GM23338 (cell line): ENCODE data around the gene FAM168A. TPM values are rescaled to one million over a fixed set of nuclear protein-coding genes. Genes with fewer than 3 reads are reported as not detected.

Source experiments
- ATAC-seq: fragments of 200-7000 bp; cut with Tn5 transposase; 3 replicates; pipeline ENCODE4 v1.9.1; 2020
- DNase-seq: peaks from one replicate; pipeline ENCODE4 v3.0.0-alpha.2; 2015; ENCODE audit warnings: low spot score
- H2AFZ ChIP-seq: fragments of 200-600 bp; sonication (generic); 2 replicates; pipeline ENCODE4 v1.8.0; 2016; ENCODE audit warnings: antibody characterized with exemption, mild to moderate bottlenecking, moderate library complexity
- H3F3A ChIP-seq: fragments of 200-600 bp; sonication (generic); replicated peaks from 2 replicates; pipeline ENCODE4 v1.8.0; 2017; ENCODE audit warnings: antibody characterized with exemption, mixed run types, low read depth
- H3K27ac ChIP-seq: fragments of 200-600 bp; sonication (generic); 2 replicates; pipeline ENCODE4 v1.6.1; 2016; ENCODE audit warnings: low read depth
- H3K27me3 ChIP-seq: fragments of 200-600 bp; sonication (generic); 2 replicates; pipeline ENCODE4 v1.8.0; 2016; ENCODE audit warnings: mild to moderate bottlenecking, mixed run types, moderate library complexity; ENCODE audit not compliant: insufficient read depth
- H3K36me3 ChIP-seq: fragments of 200-600 bp; sonication (generic); 2 replicates; pipeline ENCODE4 v1.8.0; 2016; ENCODE audit warnings: mild to moderate bottlenecking; ENCODE audit not compliant: insufficient read depth
- H3K4me1 ChIP-seq: fragments of 200-600 bp; sonication (generic); 2 replicates; pipeline ENCODE4 v1.8.0; 2016; ENCODE audit warnings: mild to moderate bottlenecking, moderate library complexity; ENCODE audit not compliant: insufficient read depth
- H3K4me2 ChIP-seq: fragments of 200-600 bp; sonication (generic); 2 replicates; pipeline ENCODE4 v1.7.1; 2017; ENCODE audit warnings: mixed run types
- H3K4me3 ChIP-seq: fragments of 200-600 bp; sonication (generic); 2 replicates; pipeline ENCODE4 v1.6.1; 2016; ENCODE audit warnings: mixed run types
- H3K79me2 ChIP-seq: fragments of 200-600 bp; sonication (generic); replicated peaks from 2 replicates; pipeline ENCODE4 v1.8.0; 2017; ENCODE audit warnings: mild to moderate bottlenecking; ENCODE audit not compliant: insufficient read depth
- H3K9me2 ChIP-seq: fragments of 200-600 bp; sonication (generic); 2 replicates; pipeline ENCODE4 v1.8.0; 2017; ENCODE audit not compliant: insufficient read depth
- H4K20me1 ChIP-seq: fragments of 200-600 bp; sonication (generic); replicated peaks from 2 replicates; pipeline ENCODE4 v1.8.0; 2017; ENCODE audit warnings: mild to moderate bottlenecking; ENCODE audit not compliant: insufficient read depth
- H3K27ac Mint-ChIP-seq: 2 replicates; pipeline ENCODE4 v1.8.0; 2020; ENCODE audit warnings: inconsistent platforms, mild to moderate bottlenecking, moderate library complexity, mixed read lengths
- H3K27me3 Mint-ChIP-seq: 3 replicates; pipeline ENCODE4 v1.8.0; 2022; ENCODE audit warnings: low read depth, mild to moderate bottlenecking, moderate library complexity, mixed read lengths, inconsistent platforms; ENCODE audit not compliant: insufficient read depth, poor library complexity
- H3K36me3 Mint-ChIP-seq: 3 replicates; pipeline ENCODE4 v1.8.0; 2021; ENCODE audit warnings: low read depth, mild to moderate bottlenecking, inconsistent platforms, moderate library complexity, mixed read lengths
- H3K4me1 Mint-ChIP-seq: 3 replicates; pipeline ENCODE4 v1.8.0; 2020; ENCODE audit warnings: mild to moderate bottlenecking, inconsistent platforms, mixed read lengths
- H3K4me3 Mint-ChIP-seq: 3 replicates; pipeline ENCODE4 v1.8.0; 2021; ENCODE audit warnings: moderate library complexity, mild to moderate bottlenecking, inconsistent platforms, mixed read lengths
- H3K9me3 Mint-ChIP-seq: 3 replicates; pipeline ENCODE4 v1.8.0; 2020; ENCODE audit warnings: moderate library complexity, mild to moderate bottlenecking, inconsistent platforms, mixed read lengths
- CREB1 ChIP-seq: fragments of 250-450 bp; sonication (Bioruptor Pico); IDR thresholded peaks from 2 replicates; pipeline ENCODE4 v1.5.0; 2020; ENCODE audit warnings: low read depth, mild to moderate bottlenecking, moderate library complexity
- CTCF ChIP-seq, 2 experiments: fragments of 200-600 bp in 1 of 2; sonication (generic) in 1 of 2; conservative IDR thresholded peaks; 2 replicates each; pipeline versions ENCODE4 v1.5.1 to v1.6.1; 2016 to 2017; ENCODE audit warnings: antibody characterized with exemption in 2 of 2, low read depth in 2 of 2, mild to moderate bottlenecking in 2 of 2, moderate library complexity in 1 of 2
- ETS1 ChIP-seq: IDR thresholded peaks from 2 replicates; pipeline ENCODE4 v1.6.1; 2016; ENCODE audit warnings: antibody characterized with exemption
- EZH2phosphoT487 ChIP-seq: fragments of 200-600 bp; sonication (generic); IDR thresholded peaks from one replicate; pipeline ENCODE4 v1.8.1; 2018; ENCODE audit warnings: antibody characterized with exemption; ENCODE audit not compliant: unreplicated experiment
- JUNB ChIP-seq: IDR thresholded peaks from one replicate; pipeline ENCODE4 v1.6.1; 2016; ENCODE audit warnings: antibody characterized with exemption; ENCODE audit not compliant: unreplicated experiment
- NANOG ChIP-seq: IDR thresholded peaks from 2 replicates; pipeline ENCODE4 v1.6.1; 2016; ENCODE audit warnings: antibody characterized with exemption, borderline replicate concordance
- STAT1 ChIP-seq: IDR thresholded peaks from one replicate; pipeline ENCODE4 v1.6.1; 2016; ENCODE audit warnings: antibody characterized with exemption; ENCODE audit not compliant: unreplicated experiment
- ZNF114 ChIP-seq: fragments of 250-450 bp; sonication (Bioruptor Pico); IDR thresholded peaks from 2 replicates; pipeline ENCODE4 v1.5.0; 2020; ENCODE audit warnings: mild to moderate bottlenecking, moderate library complexity
- ZNF331 ChIP-seq: fragments of 250-450 bp; sonication (Bioruptor Pico); IDR thresholded peaks from 2 replicates; pipeline ENCODE4 v1.5.0; 2020; ENCODE audit warnings: low read depth, mild to moderate bottlenecking, moderate library complexity
- polyA plus RNA-seq: library from polyadenylated mRNA; unstranded; fragments of >200 nt; fragmentation: Nextera tagmentation; extraction: Ambion mirVana; gene quantifications from 2 replicates; pipeline ENCODE4 v1.2.1, GENCODE V29; 2016
- total RNA-seq: library from RNA; depleted of rRNA; stranded (reverse); fragments of >200 nt; shearing (Covaris generic); gene quantifications from 2 replicates; pipeline ENCODE4 v1.2.3, GENCODE V29; 2014
- TF ChIP-seq, protein P1 (sequence below): fragments of 250-450 bp; sonication (Bioruptor Pico); IDR thresholded peaks from 2 replicates; pipeline ENCODE4 v1.5.0; 2020; ENCODE audit warnings: mild to moderate bottlenecking, moderate library complexity

Gene FAM168A
- total and polyA plus RNA-seq, 2 experiments from 2014 or later = 8.0 to 20.3 TPM

DNA sequence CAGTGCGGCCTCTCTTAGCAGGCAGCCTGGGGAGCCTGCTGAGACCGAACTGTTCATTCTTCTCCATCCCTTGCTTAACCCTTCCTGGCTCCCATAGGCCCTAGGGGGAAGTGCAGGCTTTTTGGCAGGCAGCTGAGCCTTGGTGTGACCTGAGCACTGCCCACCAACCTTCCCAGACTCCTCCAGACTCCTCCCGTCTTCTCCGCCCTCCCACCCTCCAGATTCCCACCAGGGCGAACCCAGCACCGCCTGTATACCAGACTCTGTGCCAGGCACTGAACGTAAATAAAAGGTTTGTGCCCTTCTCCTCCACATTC is 213.8 kb downstream of the FAM168A start:
- Histone ChIP-seq H3K4me2 (no peak overlapping the region), H3K9me2 (no peaks in the 10 kb centered on the region), H2AFZ (no peak overlapping the region), H3K4me3 (no peak overlapping the region), H3K27ac (no peak overlapping the region), H3K79me2 (peaks cover 5% of the 10 kb centered on the region), H3F3A (no peaks in the 10 kb centered on the region), H3K27me3 (no peaks in the 10 kb centered on the region), H3K4me1 (no peaks in the 10 kb centered on the region), H4K20me1 (no peaks in the 10 kb centered on the region; the same call in none of the 2 replicates), H3K36me3 (no peaks in the 10 kb centered on the region)
- Mint-ChIP-seq H3K9me3 (no peaks in the 10 kb centered on the region), H3K4me3 (no peak overlapping the region), H3K36me3 (no peaks in the 10 kb centered on the region; the same call in 2 of the 3 replicates), H3K27ac (no peak overlapping the region), H3K27me3 (peaks cover 5% of the 10 kb centered on the region), H3K4me1 (peaks cover 23% of the 10 kb centered on the region)
- DNase-seq = no peak
- TF ChIP-seq ZNF331 (no peak), EZH2phosphoT487 (no peak), JUNB (no peak)
- no peak for ATAC-seq

DNA sequence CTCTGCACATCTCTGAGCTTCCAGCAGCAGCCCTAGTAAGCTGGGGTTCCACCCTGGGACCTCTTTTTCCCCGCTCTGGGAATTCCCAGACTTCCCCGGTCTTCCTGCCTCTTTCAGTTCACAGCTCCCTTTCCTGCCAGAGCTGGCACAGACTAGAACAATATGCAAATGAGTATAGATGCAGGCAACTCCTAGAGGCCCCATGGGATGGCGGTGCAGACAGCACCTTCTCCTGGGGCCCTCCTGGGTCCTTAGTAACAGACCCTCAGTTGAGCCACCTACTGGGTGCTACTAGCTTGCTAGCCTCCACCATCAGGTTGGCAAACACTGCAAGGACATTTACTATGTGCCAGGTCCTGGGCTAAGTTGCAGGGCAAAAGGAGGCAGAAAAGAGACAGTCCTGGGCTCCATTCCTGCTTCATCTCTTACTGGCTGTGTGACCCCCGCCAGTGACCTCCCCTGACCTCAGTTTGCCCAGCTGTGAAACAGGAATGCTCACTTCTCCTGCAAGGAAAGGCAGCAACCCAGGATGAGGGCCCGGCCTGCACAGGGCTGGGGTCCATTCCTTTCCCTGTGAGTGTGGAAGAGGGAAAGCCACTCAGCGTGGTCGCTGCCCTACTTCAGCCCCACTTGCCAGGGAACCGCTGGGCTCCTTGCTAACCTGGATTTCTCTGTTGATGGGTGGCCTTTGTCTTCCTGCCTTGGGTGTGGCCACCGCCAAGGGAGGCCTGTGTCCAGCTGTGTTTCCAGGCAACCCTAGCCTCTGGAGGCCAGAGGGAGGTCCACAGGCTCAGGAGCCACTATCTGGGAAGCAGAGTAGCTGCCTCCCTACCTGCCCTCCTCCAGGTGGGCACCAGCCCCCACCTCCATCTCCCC is 214.4 kb downstream of the FAM168A start:
- H3K4me1 ChIP-seq = no peaks in the 10 kb centered on the region
- TF ChIP-seq, protein P1, sequence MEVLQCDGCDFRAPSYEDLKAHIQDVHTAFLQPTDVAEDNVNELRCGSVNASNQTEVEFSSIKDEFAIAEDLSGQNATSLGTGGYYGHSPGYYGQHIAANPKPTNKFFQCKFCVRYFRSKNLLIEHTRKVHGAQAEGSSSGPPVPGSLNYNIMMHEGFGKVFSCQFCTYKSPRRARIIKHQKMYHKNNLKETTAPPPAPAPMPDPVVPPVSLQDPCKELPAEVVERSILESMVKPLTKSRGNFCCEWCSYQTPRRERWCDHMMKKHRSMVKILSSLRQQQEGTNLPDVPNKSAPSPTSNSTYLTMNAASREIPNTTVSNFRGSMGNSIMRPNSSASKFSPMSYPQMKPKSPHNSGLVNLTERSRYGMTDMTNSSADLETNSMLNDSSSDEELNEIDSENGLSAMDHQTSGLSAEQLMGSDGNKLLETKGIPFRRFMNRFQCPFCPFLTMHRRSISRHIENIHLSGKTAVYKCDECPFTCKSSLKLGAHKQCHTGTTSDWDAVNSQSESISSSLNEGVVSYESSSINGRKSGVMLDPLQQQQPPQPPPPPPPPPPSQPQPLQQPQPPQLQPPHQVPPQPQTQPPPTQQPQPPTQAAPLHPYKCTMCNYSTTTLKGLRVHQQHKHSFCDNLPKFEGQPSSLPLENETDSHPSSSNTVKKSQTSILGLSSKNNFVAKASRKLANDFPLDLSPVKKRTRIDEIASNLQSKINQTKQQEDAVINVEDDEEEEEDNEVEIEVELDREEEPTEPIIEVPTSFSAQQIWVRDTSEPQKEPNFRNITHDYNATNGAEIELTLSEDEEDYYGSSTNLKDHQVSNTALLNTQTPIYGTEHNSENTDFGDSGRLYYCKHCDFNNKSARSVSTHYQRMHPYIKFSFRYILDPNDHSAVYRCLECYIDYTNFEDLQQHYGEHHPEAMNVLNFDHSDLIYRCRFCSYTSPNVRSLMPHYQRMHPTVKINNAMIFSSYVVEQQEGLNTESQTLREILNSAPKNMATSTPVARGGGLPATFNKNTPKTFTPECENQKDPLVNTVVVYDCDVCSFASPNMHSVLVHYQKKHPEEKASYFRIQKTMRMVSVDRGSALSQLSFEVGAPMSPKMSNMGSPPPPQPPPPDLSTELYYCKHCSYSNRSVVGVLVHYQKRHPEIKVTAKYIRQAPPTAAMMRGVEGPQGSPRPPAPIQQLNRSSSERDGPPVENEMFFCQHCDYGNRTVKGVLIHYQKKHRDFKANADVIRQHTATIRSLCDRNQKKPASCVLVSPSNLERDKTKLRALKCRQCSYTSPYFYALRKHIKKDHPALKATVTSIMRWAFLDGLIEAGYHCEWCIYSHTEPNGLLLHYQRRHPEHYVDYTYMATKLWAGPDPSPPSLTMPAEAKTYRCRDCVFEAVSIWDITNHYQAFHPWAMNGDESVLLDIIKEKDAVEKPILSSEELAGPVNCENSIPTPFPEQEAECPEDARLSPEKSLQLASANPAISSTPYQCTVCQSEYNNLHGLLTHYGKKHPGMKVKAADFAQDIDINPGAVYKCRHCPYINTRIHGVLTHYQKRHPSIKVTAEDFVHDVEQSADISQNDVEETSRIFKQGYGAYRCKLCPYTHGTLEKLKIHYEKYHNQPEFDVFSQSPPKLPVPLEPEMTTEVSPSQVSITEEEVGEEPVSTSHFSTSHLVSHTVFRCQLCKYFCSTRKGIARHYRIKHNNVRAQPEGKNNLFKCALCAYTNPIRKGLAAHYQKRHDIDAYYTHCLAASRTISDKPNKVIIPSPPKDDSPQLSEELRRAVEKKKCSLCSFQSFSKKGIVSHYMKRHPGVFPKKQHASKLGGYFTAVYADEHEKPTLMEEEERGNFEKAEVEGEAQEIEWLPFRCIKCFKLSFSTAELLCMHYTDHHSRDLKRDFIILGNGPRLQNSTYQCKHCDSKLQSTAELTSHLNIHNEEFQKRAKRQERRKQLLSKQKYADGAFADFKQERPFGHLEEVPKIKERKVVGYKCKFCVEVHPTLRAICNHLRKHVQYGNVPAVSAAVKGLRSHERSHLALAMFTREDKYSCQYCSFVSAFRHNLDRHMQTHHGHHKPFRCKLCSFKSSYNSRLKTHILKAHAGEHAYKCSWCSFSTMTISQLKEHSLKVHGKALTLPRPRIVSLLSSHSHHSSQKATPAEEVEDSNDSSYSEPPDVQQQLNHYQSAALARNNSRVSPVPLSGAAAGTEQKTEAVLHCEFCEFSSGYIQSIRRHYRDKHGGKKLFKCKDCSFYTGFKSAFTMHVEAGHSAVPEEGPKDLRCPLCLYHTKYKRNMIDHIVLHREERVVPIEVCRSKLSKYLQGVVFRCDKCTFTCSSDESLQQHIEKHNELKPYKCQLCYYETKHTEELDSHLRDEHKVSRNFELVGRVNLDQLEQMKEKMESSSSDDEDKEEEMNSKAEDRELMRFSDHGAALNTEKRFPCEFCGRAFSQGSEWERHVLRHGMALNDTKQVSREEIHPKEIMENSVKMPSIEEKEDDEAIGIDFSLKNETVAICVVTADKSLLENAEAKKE (CRISPR knock-in tag) = no peak
- TF ChIP-seq STAT1 (no peak), ZNF114 (CRISPR knock-in tag) (no peak), CREB1 (no peak), CTCF (conservative IDR thresholded peaks at IDR 0.05; ENCODE audit: low read depth in 2 of 2) (no peak), ETS1 (no peak), NANOG (no peak)

More for the DNA sequence above, 214.4 kb downstream of the FAM168A start:
- Histone ChIP-seq H3F3A (no peaks in the 10 kb centered on the region), H2AFZ (no peak overlapping the region), H4K20me1 (peaks cover 2% of the 10 kb centered on the region), H3K4me2 (no peak overlapping the region), H3K4me3 (no peak overlapping the region), H3K9me2 (no peaks in the 10 kb centered on the region), H3K27me3 (no peaks in the 10 kb centered on the region), H3K36me3 (no peaks in the 10 kb centered on the region), H3K27ac (no peak overlapping the region), H3K79me2 (peaks cover 5% of the 10 kb centered on the region)
- no peak overlapping the region for H3K27ac Mint-ChIP-seq
- H3K27me3 Mint-ChIP-seq = peaks cover 8% of the 10 kb centered on the region
- no peaks in the 10 kb centered on the region for H3K9me3 Mint-ChIP-seq
- ATAC-seq (peak; percentile 18), DNase-seq (no peak)
- H3K36me3 Mint-ChIP-seq = no peaks in the 10 kb centered on the region; the same call in 2 of the 3 replicates
- H3K4me1 Mint-ChIP-seq = peaks cover 23% of the 10 kb centered on the region
- H3K4me3 Mint-ChIP-seq = no peak overlapping the region
